Keratinocyte (primary cell): ENCODE measurements around the gene TWF2. TPM values are rescaled to one million over a fixed set of nuclear protein-coding genes. Genes with fewer than 3 reads are reported as not detected.

Experiments used
- DNase-seq: peaks from one replicate; pipeline ENCODE4 v3.0.0-alpha.2; 2011; ENCODE audit warnings: low read depth, missing footprints, low spot score
- FAIRE-seq: peaks from 2 replicates; lab custom pipeline; 2011; peaks lifted over from hg19 to GRCh38; lab: Jason Lieb, UNC
- H2AFZ ChIP-seq: 2 replicates; pipeline ENCODE4 v1.6.0; 2012; ENCODE audit warnings: low read length, control low read depth, inconsistent platforms; ENCODE audit not compliant: control insufficient read depth
- H3K27ac ChIP-seq: 2 replicates; pipeline ENCODE4 v1.5.1; 2011; ENCODE audit warnings: low read length; ENCODE audit not compliant: control insufficient read depth, insufficient read depth
- H3K27me3 ChIP-seq: 3 replicates; pipeline ENCODE4 v1.6.0; 2011; ENCODE audit warnings: low read length; ENCODE audit not compliant: control insufficient read depth, insufficient read depth; ENCODE audit errors: extremely low read depth
- H3K36me3 ChIP-seq, 2 experiments: 2 replicates in 1 of 2; 3 replicates in 1 of 2; pipeline ENCODE4 v1.5.1; 2011; ENCODE audit warnings: low read length in 2 of 2, mild to moderate bottlenecking in 1 of 2; ENCODE audit not compliant: control insufficient read depth in 2 of 2, insufficient read depth in 2 of 2; ENCODE audit errors: extremely low read depth in 1 of 2
- H3K4me1 ChIP-seq: 3 replicates; pipeline ENCODE4 v1.5.1; 2011; ENCODE audit warnings: low read length; ENCODE audit not compliant: control insufficient read depth, insufficient read depth; ENCODE audit errors: extremely low read depth
- H3K4me2 ChIP-seq: 3 replicates; pipeline ENCODE4 v1.6.0; 2011; ENCODE audit warnings: low read depth, low read length; ENCODE audit not compliant: control insufficient read depth, insufficient read depth; ENCODE audit errors: extremely low read depth
- H3K4me3 ChIP-seq, 3 experiments: fragments of 200-600 bp in 1 of 3; sonication (generic) in 1 of 3; 2 replicates in 2 of 3; 3 replicates in 1 of 3; pipeline ENCODE4 v1.5.1; 2011 to 2016; ENCODE audit warnings: low read length in 3 of 3, mild to moderate bottlenecking in 3 of 3, control low read depth in 2 of 3, inconsistent platforms in 1 of 3, low read depth in 1 of 3, mixed read lengths in 1 of 3, mixed run types in 1 of 3, moderate library complexity in 1 of 3; ENCODE audit not compliant: control insufficient read depth in 2 of 3, insufficient read depth in 2 of 3; ENCODE audit errors: extremely low read depth in 1 of 3
- H3K79me2 ChIP-seq: 2 replicates; pipeline ENCODE4 v1.6.0; 2012; ENCODE audit warnings: low read length; ENCODE audit not compliant: control insufficient read depth, insufficient read depth
- H3K9ac ChIP-seq: 3 replicates; pipeline ENCODE4 v1.6.0; 2011; ENCODE audit warnings: low read length; ENCODE audit not compliant: control insufficient read depth, insufficient read depth; ENCODE audit errors: extremely low read depth
- H3K9me1 ChIP-seq: 3 replicates; pipeline ENCODE4 v1.6.0; 2011; ENCODE audit warnings: low read length; ENCODE audit not compliant: control insufficient read depth, insufficient read depth; ENCODE audit errors: extremely low read depth
- H3K9me3 ChIP-seq: 2 replicates; pipeline ENCODE4 v1.5.1; 2012; ENCODE audit warnings: low read depth, low read length; ENCODE audit not compliant: control insufficient read depth
- H4K20me1 ChIP-seq: 3 replicates; pipeline ENCODE4 v1.6.0; 2011; ENCODE audit warnings: low read length; ENCODE audit not compliant: control insufficient read depth, insufficient read depth; ENCODE audit errors: extremely low read depth
- CTCF ChIP-seq, 3 experiments: IDR thresholded peaks in 1 of 3; conservative IDR thresholded peaks in 1 of 3; optimal IDR thresholded peaks in 1 of 3; 2 replicates in 2 of 3; 3 replicates in 1 of 3; pipeline versions ENCODE3 to v1.5.1; 2011; ENCODE audit warnings: low read length in 3 of 3, mild to moderate bottlenecking in 3 of 3, moderate library complexity in 2 of 3, control low read depth in 1 of 3, inconsistent platforms in 1 of 3; ENCODE audit not compliant: insufficient read depth in 2 of 3; ENCODE audit errors: extremely low read depth in 1 of 3
- EZH2 ChIP-seq: IDR thresholded peaks from one replicate; pipeline ENCODE4 v1.6.1; 2012; ENCODE audit warnings: inconsistent platforms, mild to moderate bottlenecking, low read length, moderate library complexity
- dilution Hi-C: fragments of 300-500 bp; cut with MboI; formaldehyde crosslinking; loops from one replicate; pipeline ENCODE4 v1.7.0; 2020; ENCODE audit warnings: low sequenced_read_pairs; ENCODE audit not compliant: extremely low pct_ligation_motif_present
- polyA plus RNA-seq, 5 experiments: library from polyadenylated mRNA; depleted of rRNA in 3 of 5; stranded (reverse) in 3 of 5; stranded (forward) in 1 of 5; unstranded in 1 of 5; fragments of >200 nt; gene quantifications; 1 replicate in 1 of 5; 2 replicates in 3 of 5; 3 replicates in 1 of 5; pipeline versions ENCODE4 v1.2.1 to v1.2.3, GENCODE V29; 2011 to 2012; ENCODE audit warnings: missing spikeins in 2 of 5, low read depth in 1 of 5, low replicate concordance in 1 of 5

Gene TWF2
- polyA plus RNA-seq, 1 donor (not counting 4 experiments of a cell fraction or from before 2014, with no cell fraction given): 70.4 TPM

- H3K27me3 ChIP-seq: no peaks in the 10 kb centered on the region
- no peak overlapping the region for H3K4me3 ChIP-seq
- TF ChIP-seq EZH2: no peak
- TF ChIP-seq CTCF (optimal IDR thresholded peaks at IDR 0.05 in 1 of 3, IDR thresholded peaks at IDR 0.05 in 1 of 3, conservative IDR thresholded peaks at IDR 0.05 in 1 of 3; ENCODE audit: extremely low read depth in 1 of 3, insufficient read depth in 2 of 3, low read length in 3 of 3): no peak
- no peak overlapping the region for H3K4me2 ChIP-seq
- no peak overlapping the region for H3K9ac ChIP-seq
- no peaks in the 10 kb centered on the region for H3K9me1 ChIP-seq
- H3K79me2 ChIP-seq: no peaks in the 10 kb centered on the region
- FAIRE-seq (no peak), DNase-seq (no peak)
- no peaks in the 10 kb centered on the region for H4K20me1 ChIP-seq
- no peak overlapping the region for H2AFZ ChIP-seq
- no peak overlapping the region for H3K27ac ChIP-seq
- H3K4me1 ChIP-seq: peaks cover 7% of the 10 kb centered on the region
- H3K36me3 ChIP-seq: peaks cover 47 to 65% of the 10 kb centered on the region in 2 experiments
- dilution Hi-C loops: no loop called here
- no peaks in the 10 kb centered on the region for H3K9me3 ChIP-seq
Observed at GRCh38 chr3:52210037-52210436, 28.9 kb downstream of the TWF2 start.

- no peak overlapping the region for H2AFZ ChIP-seq
- H3K4me3 ChIP-seq: no peak overlapping the region
- no peaks in the 10 kb centered on the region for H3K9me3 ChIP-seq
- H3K4me1 ChIP-seq: peaks cover 14% of the 10 kb centered on the region
- no peak overlapping the region for H3K9ac ChIP-seq
- H3K9me1 ChIP-seq: no peaks in the 10 kb centered on the region
- H3K27me3 ChIP-seq: no peaks in the 10 kb centered on the region
- DNase-seq: no peak
- no peak overlapping the region for H3K27ac ChIP-seq
- TF ChIP-seq CTCF (optimal IDR thresholded peaks at IDR 0.05 in 1 of 3, IDR thresholded peaks at IDR 0.05 in 1 of 3, conservative IDR thresholded peaks at IDR 0.05 in 1 of 3; ENCODE audit: extremely low read depth in 1 of 3, insufficient read depth in 2 of 3, low read length in 3 of 3) (no peak), EZH2 (no peak)
- no peak overlapping the region for H3K4me2 ChIP-seq
- H3K79me2 ChIP-seq: no peaks in the 10 kb centered on the region
- no peaks in the 10 kb centered on the region for H4K20me1 ChIP-seq
- dilution Hi-C loops: no loop called here
- H3K36me3 ChIP-seq: peaks cover 47 to 74% of the 10 kb centered on the region in 2 experiments
- no peak for FAIRE-seq
Observed at GRCh38 chr3:52208556-52208955, 30.4 kb downstream of the TWF2 start.
